ENCODE results near the gene IFNE.

IFNE gene, protein sequence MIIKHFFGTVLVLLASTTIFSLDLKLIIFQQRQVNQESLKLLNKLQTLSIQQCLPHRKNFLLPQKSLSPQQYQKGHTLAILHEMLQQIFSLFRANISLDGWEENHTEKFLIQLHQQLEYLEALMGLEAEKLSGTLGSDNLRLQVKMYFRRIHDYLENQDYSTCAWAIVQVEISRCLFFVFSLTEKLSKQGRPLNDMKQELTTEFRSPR

DNA sequence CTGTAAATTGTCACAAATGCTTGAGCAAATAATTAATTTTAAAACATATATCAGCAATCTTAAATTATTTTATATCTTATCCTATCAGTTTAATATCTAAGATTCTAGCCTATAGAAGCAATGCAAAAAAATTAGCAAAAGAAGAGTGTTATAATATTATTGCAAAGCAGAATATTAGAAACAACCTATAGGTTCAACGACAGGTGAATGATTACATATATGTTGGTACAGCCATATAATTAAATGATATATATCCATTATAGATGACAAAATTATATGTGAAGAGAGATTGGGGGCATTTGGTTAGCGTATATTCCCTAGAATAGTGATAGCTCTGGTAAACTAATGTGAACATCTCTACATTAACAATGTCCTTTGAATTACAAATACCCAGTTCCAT lies at the start of gene IFNE:
IFNE (minus strand) TSS at position 101 of the 400 bp plus-strand sequence. CDS start 619 bp downstream, outside the sequence.
- no peak for DNase-seq (ENCODE audit: low read depth)

DNA sequence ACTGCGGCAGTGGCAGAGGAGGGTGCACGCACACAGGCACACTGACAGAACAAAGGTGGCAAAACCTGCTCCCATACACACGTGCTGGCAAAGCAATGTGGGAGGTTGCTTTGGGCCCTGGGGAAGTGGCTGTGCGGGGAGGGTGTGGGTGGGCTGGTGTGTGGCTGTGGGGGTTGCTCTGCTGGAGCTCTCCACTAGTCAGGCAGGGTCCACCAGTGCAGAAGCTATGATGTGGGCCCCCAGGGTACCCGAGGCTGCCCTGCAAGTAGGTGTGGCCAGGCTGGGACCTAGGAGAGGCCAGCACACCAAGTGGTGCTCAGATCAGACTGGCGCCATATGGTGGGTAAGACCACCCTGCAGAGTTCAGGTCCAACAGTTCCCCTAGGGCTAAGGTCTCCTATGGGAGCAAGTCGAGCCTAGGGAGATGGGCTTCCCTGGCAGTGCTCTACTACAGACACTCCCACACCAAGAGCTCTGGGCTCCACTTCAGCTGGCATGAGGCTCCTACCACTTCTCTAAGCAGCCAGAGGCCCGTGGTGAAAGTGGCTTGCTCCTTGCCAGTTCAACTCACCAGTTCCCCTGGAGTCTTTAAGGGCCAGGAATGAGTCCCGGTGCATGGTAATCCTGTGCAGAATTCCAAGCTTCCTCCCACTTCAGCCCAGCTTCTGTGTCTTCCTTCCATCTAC lies 46.2 kb upstream of the IFNE start:
- no peak for DNase-seq (ENCODE audit: low read depth)

DNA sequence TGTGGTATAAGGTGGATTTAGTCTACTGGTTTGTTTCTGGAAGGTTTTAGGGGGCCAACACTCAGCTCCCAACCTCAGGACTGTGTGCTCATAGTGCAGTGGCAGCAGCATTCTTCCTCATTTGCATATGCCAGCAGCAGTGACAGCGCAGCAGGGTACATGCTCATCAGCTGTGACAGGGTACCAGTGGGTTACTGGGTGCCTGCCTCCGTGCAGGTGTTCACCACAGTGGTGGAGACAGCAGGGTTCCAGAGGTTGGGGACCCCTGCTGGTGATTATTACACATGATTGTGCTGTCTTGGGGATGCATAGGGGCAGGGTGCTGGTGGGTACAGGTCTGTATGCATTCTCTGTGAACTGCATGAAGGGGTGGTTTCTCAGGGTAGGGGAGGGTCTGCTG lies 45.5 kb upstream of the IFNE start:
- no peak for DNase-seq (ENCODE audit: low read depth)

DNA sequence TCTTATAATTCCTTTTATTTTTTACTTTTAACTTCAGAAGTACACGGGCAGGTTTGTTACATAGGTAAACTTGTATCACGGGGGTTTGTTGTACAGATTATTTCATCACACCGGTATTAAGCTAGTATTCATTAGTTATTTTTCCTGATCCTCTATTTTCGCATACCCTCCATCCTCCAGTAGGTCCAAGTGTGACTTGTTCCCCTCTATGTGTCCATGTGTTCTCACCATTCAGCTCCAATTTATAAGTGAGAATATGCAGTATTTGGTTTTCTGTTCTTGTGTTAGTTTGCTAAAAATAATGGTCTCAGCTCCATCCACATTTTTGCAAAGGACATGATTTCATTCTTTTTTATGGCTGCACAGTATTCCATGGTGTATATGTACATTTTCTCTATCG lies 43.1 kb upstream of the IFNE start:
- no peak for DNase-seq (ENCODE audit: low read depth)

DNA sequence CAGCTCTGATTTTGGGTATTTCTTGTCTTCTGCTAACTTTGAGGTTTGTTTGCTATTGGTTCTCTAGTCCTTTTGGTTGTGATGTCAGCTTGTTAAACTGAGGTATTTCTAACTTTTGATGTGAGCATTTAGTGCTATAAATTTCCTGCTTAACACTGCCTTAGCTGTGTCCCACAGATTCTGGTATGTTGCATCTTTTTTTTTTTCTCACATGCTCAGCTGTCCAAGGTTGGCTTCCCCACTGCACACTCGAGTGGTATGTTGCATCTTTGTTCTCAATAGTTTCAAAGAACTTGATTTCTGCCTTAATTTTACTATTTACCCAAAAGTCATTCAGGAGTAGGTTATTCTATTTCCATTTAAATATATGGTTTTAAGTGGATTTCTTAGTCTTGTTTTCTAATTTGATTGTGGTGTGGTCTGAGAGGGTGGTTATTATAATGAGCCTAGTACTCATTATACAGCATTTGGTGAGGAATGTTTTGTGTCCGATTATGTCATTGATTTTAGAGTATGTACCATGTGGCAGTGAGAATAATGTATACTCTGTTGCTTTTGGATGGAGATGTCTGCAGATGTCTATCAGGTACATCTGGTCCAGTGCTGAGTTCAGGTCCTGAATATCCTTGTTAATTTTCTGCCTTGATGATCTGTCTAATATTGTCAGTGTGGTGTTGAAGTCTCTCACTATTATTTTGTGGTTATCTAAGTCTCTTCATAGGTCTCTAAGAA lies 42.2 kb upstream of the IFNE start:
- no peak for DNase-seq (ENCODE audit: low read depth)

DNA sequence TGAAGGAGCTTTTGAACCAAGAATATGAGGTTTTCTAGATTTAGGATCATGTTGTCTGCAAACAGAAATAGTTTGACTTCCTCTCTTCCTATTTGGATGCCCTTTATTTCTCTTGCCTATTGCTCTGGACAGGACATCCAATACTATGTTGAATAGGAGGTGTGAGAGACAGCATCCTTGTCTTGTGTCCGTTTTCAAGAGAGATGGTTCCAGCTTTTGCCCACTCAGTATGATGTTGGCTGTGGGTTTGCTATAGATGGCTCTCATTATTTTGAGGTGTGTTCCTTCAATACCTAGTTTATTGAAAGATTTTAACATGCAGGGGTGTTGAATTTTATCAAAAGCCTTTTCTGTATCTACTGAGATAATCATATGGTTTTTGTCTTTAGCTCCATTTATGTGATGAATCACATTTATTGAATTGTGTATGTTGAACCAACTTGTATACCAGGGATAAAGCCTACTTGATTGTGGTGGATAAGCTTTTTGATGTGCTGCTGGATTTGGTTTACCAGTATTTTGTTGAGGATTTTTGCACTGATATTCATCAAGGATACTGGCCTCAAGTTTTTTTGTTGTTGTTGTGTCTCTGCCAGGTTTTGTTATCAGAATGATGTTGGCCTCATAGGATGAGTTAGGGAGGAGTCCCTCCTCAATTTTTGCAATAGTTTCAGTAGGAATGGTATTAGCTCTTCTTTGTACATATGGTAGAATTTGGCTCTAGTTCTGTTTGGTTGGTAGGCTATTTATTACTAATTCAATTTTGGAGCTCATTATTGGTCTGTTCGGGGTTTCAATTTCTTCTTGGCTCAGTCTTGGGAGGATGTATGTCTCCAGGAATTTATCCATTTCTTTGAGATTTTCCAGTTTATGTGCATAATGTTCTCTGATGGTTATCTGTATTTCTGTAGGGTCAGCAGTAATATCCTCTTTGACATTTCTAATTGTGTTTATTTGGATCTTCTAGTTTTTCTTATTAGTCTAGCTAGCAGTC lies 41.2 kb upstream of the IFNE start:
- no peak for DNase-seq (ENCODE audit: low read depth)

DNA sequence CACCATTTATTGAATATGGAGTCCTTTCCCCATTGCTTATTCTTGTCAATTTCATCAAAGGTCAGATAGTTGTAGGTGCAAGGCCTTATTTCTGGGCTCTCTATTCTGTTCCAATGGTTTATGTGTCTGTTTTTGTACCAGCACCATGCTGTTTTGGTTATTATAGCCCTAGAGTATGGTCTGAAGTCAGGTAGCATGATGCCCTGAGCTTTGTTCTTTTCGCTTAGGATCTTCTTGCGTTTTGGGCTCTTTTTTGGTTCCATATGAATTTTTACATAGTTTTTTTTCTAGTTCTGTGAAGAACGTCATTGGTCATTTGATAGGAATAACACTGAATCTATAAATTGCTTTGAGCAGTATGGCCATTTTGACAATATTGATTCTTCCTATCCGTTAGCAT lies 40.2 kb upstream of the IFNE start:
- DNase-seq (ENCODE audit: low read depth): no peak

DNA sequence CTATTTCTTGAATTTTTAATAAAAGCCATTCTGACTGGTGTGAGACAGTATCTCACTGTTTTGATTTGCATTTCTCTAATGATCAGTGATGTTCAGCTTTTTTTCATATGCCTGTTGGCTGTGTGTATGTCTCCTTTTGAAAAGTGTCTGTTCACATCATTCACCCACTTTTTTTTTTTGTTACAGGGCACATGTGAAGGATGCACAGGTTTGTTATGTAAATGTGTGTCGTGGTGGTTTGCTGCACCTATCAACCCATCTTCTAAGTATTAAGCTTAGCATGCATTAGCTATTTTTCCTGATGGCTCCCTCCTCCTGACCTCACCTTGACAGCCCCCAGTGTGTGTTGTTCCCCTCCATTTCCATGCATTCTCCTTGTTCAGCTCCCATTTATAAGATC lies 39.3 kb upstream of the IFNE start:
- no peak for DNase-seq (ENCODE audit: low read depth)

DNA sequence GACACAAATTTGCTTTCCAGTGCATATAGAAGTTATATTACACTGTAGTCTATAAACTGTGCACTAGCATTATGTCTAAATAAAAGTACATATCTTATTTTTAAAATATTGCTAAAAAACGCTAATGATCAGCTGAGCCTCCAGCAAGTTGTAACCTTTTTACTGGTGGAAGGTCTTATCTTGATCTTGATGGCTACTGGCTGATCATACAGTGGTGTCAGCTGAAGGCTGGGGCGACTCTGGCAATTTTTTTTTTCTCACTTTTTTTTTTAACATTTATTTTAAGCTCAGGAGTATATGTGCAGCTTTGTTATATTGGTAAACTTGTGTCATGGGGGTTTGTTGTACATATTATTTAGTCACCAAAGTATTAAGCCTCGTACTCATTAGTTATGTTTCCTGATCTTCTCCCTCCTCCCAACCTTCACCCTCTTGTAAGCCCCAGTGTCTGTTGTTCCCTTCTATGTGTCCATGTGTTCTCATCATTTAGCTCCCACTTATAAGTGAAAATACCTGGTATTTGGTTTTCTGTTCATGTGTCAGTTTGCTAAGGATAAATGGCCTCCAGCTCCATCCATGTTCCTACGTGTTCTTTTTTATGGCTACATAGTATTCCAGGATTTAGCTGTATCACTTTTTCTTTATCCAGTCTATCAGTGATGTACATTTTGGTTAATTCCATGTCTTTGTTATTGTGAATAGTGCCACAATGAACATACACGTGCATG lies 38.6 kb upstream of the IFNE start:
- DNase-seq (ENCODE audit: low read depth): no peak

DNA sequence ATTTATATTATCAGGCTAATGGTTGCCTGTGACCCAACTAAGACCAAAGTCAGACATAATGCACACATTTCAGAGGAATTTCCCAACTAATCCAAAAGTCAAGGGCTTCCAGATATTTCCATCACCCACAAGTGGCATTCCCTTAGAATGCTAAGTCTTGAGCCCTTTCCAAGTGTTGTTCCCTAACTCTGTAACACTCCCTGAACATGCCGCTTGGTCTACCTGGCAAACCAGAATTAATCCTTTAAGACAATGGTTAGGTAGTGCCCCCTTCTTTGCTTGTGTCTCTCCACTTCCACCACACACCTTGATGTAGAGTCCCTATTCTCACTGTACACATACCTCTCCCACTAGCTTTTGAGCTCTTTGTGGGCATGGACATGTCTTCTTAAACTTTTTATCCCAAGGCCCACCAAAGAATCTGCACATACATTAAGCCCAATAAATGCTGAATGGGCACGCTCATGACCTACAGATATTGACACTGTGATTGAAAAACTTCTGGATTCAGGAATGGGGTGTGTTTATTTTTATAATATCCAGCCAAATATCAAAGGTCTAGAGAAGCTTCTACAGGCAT lies 37.8 kb upstream of the IFNE start:
- no peak for DNase-seq (ENCODE audit: low read depth)

DNA sequence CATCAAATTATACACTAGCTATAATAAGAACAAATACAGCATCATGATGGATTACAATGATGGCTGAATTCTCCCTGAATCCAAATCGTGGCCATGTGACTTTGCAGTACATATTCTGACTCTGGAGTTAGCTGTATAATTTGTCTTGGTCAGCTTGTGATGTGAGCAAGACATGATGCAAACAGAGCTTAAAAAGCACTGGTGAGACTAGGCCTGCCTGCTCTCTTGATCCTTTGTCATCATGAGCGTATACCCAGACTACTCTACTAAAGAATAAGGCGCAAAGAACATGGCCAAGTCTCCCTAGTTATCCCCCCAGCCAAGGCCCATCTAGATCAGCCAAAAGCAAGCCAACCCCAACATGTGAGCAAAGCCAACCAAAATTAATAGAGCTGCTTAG lies 34.7 kb upstream of the IFNE start:
- DNase-seq (ENCODE audit: low read depth): no peak

DNA sequence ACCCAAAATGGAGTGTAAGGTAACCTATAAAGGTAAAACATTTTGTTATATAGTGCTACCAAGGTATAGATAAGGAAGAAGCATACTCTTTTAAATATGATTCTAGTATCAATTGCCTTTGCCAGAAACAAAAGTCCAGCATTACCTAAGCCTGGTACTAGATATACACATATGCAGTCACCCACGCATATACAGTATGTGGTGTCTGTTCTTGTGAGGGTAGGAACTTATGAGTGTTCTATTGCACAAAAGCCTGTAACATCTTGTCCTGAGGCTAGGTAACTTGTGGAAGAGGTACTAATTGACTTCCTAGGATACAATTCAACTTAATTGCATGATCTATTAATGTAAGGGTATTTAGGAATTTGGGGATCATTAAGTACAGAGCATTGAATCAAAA lies 31.3 kb upstream of the IFNE start:
- DNase-seq (ENCODE audit: low read depth): no peak

DNA sequence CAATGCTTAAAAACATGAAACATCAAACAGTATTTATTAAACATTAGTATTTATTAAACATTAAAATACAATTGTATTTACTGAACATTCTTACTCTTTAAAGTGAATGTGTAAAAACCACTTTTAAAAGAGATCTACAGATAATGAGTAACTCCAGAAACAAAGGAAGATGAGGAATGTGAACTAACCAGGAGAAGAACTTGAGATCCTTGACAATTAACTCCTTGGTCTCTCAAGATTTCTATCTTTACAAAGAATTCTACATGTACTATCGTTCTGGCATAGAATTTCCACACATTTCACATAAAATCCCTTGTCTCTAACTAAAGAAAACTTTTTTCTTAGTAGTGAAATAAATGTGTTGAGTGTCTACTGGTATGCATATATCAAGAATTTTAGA lies 28.7 kb upstream of the IFNE start:
- no peak for DNase-seq (ENCODE audit: low read depth)

DNA sequence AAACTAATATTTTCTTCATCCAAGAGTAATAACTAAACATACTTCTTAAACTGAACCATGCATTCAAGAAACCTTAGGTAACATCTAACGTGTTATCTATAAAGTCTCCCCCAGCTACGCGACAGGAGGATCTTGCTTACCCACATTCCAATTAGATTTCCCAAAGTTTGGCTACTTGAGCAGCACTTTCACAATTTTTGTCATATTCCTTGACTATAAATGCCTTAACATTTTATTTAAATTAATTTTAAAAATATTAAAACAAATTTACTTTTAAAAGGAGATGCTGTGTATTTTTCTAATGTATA lies 25.3 kb upstream of the IFNE start:
- no peak for DNase-seq (ENCODE audit: low read depth)

DNA sequence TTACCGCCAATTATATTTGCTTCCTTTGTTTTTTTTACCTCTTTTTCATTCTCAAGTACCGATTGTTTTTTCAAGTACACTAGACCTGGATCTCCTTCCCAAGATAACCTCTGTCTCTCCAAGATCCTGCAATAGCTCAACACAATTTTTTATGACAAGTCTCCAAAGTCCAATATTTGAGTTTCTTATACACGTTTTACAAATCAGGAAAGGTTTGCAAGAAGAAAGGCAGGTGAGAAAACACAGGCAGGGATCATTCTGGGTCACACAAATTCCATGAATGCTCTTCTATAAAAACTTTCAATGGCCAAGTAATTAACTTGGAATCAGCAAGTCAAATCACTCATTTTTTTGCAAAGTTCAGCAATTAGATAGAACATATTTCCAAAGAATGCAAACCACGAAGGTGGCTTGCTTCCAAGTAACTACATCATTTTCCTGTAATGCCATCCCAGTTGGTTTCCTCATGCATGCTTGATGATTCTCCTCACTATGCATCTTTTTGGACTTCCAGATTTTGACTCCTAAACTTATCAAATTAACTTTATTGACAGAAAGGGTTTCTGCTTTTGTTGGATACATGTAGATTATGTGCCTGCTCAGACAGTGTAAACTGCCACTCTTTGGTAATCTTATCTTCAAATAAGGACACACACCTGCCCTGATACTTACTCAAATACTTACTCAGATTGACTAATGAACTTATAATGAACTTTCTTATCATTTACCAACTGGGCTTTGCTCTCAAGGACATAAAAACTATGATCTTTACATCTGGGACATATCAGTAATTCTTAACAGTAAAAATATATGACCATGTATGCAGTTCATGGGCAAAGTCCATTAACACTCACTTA lies 24.7 kb upstream of the IFNE start:
- DNase-seq (ENCODE audit: low read depth): no peak

DNA sequence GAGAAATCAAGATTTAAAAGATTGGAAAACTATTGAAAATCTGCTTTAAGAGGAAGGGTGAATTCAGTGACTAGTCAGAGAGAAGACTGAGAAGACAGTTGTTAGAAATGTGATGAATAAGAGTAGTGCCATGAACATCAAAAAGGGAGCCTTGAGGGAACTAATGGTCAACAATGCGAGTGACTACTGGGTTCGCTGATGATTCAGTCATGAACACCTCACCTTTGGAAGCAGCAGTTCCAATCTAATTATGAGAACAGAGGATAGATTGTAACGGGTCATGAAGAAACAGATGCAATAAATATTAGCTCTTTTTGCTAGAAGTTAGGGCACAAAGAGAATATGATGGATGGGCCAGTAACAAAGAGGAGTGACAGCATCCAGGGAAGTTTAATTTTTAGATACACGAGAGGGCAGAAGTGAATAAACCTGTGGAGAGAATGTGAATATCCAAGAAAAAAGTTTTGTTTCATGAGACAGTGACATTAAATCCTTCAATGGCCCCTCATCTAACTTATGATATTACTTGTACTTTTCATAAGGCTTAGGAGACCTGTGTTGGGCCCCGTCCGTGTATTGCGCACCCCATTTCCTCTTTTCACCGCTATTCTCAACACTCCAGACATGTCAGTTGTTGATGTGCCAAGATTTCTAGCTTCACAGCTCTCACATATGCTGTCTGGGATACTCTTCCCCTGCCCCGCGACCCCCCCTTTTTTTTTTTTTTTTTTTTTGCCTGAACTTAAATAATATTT lies 23.5 kb upstream of the IFNE start:
- no peak for DNase-seq (ENCODE audit: low read depth)

DNA sequence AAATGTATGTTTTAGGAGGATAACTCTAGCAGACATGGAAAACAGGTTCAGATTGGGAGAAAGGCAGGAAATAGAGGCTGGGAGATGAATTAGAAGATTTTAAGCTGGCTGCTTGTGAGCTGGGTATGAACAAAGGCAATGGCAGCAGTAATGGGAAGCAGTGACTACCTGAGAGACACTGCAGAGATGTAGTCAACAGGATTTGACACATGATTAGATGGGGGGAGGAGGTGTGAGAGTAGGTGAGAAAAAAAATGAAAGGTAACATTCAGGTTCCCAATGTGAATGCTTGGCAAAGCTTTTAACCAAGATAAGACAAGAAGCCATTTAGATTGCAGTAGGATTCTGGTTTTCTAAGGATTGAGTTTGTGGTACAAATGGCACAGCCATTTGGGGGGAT lies 22.8 kb upstream of the IFNE start:
- DNase-seq (ENCODE audit: low read depth): no peak

DNA sequence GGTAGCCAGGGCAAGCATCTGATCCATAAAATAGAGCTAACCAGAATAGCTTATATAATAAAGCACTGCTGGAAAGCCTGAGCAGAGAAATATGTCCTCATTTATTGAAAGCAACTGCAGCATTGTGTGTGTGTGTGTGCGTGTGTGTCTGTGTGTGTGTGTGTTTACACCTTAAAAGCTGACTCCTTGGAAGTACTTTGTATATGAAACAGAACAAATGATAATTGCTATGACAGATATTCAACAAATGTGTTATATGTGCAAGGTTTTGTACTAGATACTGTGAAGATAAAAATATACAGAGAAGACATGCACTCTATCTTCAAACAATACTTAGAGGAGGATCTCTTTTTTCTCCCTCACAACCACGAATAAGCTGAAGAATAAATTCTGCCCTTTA lies 22.0 kb upstream of the IFNE start:
- no peak for DNase-seq (ENCODE audit: low read depth)

DNA sequence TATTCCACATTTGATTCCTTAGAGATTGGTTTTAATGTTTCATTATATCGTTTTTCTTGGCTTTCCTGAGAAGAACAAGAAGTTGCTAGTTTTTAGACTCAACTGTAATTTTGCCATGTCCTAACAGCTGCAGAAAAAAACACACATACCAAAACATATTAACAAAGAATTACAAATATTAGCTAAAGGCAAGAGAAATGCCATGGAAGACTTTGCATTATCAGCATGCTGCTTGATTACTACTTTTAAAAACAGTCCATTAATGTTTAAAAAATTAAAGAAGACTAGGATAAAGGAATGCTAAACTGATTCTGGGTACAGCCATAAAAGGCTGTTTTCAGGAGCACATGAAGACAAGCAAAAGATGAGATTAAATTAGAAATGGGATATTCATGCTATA lies 20.5 kb upstream of the IFNE start:
- no peak for DNase-seq (ENCODE audit: low read depth)

DNA sequence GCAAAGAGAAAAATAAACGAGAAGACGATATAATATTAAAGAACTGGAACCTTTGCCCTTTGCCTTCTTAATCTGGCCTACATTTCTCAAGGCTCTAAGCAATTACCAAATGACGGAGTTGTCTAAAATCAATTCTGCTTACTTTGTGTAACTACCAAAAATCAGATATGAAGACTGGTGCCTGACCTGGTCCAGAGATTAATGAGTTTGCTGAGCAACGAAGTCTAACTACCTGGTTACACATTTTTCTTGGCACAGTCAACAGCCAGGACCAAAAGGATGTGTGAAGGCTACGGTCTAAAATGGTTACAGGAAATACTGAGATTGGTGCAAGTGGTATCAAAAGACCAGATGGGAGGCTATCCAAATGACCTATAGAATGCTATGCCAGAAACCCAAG lies 17.8 kb upstream of the IFNE start:
- no peak for DNase-seq (ENCODE audit: low read depth)

All from activated T-cell treated with anti-CD3 and anti-CD28 coated beads for 24 hours (primary cell).